Common myeloid progenitor, CD34-positive (primary cell): ENCODE measurements around the gene GIGYF2.

Experiments
- CTCF ChIA-PET: fragments of 350-600 bp; sonication (Branson Sonifier 250); formaldehyde crosslinking; loops from one replicate; lab custom pipeline; 2021; ENCODE audit warnings: antibody characterized with exemption; lab: Charles Lee
- POLR2A ChIA-PET: fragments of 350-600 bp; sonication (Branson Sonifier 250); formaldehyde crosslinking; loops from one replicate; lab custom pipeline; 2021; ENCODE audit warnings: antibody characterized with exemption; lab: Charles Lee
- DNase-seq, 3 donors: peaks; one replicate each; pipeline versions ENCODE4 v3.0.0 to v3.0.0-alpha.2; 2013
- H3K27ac ChIP-seq, 2 experiments: 1 replicate in 1 of 2; 2 replicates in 1 of 2; pipeline ENCODE4 v1.7.0; 2013; ENCODE audit warnings: inconsistent platforms in 2 of 2, low read length in 2 of 2, mild to moderate bottlenecking in 2 of 2, low read depth in 1 of 2, moderate library complexity in 1 of 2; ENCODE audit not compliant: severe bottlenecking in 2 of 2, insufficient read depth in 1 of 2, poor library complexity in 1 of 2
- H3K27me3 ChIP-seq, 5 experiments: replicated peaks in 2 of 5; 1 replicate in 3 of 5; 2 replicates in 2 of 5; pipeline versions ENCODE4 v1.6.1 to v1.7.0; 2013; ENCODE audit warnings: low read length in 4 of 5, mild to moderate bottlenecking in 2 of 5, moderate library complexity in 2 of 5, inconsistent platforms in 1 of 5; ENCODE audit not compliant: insufficient read depth in 5 of 5, control insufficient read depth in 4 of 5
- H3K36me3 ChIP-seq, 4 experiments: 1 replicate in 2 of 4; 2 replicates in 2 of 4; pipeline versions ENCODE4 v1.6.1 to v1.7.0; 2013; ENCODE audit warnings: low read length in 3 of 4, control low read depth in 1 of 4, mild to moderate bottlenecking in 1 of 4; ENCODE audit not compliant: control insufficient read depth in 4 of 4, insufficient read depth in 4 of 4
- H3K4me1 ChIP-seq, 4 experiments: 1 replicate in 3 of 4; 2 replicates in 1 of 4; pipeline versions ENCODE4 v1.6.1 to v1.7.1; 2013; ENCODE audit warnings: low read length in 3 of 4, mild to moderate bottlenecking in 3 of 4, control low read depth in 1 of 4, inconsistent platforms in 1 of 4, moderate library complexity in 1 of 4; ENCODE audit not compliant: control insufficient read depth in 4 of 4, insufficient read depth in 4 of 4; ENCODE audit errors: control extremely low read depth in 1 of 4
- H3K4me3 ChIP-seq, 7 experiments: 1 replicate in 4 of 7; 2 replicates in 3 of 7; pipeline versions ENCODE4 v1.5.1 to v1.7.0; 2013; ENCODE audit warnings: mild to moderate bottlenecking in 7 of 7, low read length in 6 of 7, moderate library complexity in 6 of 7, inconsistent platforms in 2 of 7, low read depth in 2 of 7, control low read depth in 1 of 7; ENCODE audit not compliant: insufficient read depth in 4 of 7, control insufficient read depth in 1 of 7; ENCODE audit errors: extremely low read depth in 1 of 7
- H3K9me3 ChIP-seq, 5 experiments: 1 replicate in 4 of 5; 2 replicates in 1 of 5; pipeline versions ENCODE4 v1.6.1 to v1.7.1; 2013; ENCODE audit warnings: low read length in 4 of 5, mild to moderate bottlenecking in 2 of 5, inconsistent platforms in 1 of 5, low read depth in 1 of 5, moderate library complexity in 1 of 5; ENCODE audit not compliant: control insufficient read depth in 4 of 5, insufficient read depth in 2 of 5; ENCODE audit errors: control extremely low read depth in 1 of 5
- WGBS: methylation state at CpG from one replicate; pipeline ENCODE4 v1.1.5; 2013; ENCODE audit not compliant: insufficient coverage; 5-methylcytosine and 5-hydroxymethylcytosine counted together

The GIGYF2 gene

DNA sequence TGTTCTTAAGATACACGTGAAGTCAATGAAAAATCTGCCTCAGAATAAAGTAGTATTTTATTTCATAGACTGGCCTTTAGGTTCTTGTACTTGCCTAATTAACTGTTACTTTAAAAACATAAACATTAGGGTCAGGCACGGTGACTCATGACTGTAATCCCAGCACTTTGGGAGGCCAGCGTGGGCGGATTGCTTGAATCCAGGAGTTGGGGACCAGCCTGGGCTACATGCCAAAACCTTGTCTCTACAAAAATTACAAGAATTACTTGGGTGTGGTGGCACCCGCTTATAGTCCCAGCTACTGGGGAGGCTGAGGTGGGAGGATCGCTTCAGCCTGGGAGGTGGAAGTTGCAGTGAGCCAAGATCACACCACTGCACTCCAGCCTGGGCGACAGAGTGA, 157.0 kb downstream of the GIGYF2 start:
- no peak overlapping the region for H3K27ac ChIP-seq
- 100% methylated on average over 3 of the region's 7 CpGs for WGBS
- H3K36me3 ChIP-seq = peaks cover 26 to 74% (median 51%) of the 10 kb centered on the region in 4 experiments

DNA sequence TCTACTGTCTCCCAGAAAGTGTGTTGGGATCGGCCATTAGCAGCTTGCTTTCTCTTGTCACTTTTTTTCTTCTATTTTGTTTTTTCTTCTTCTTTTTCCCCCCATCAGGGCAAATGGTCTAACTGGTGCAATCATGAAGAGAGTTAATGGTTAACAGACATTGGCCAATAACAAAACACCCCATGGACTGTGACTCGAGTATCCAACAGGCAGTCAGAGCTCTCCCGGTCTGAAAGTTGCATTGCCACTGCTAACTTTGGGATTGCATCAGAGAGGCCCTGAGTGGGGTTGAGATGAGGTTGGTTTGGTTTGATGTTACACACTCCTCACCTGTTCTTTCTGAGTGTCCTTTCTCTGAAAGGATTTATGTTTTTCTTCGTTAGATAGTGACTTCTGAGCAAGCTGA, 160.0 kb downstream of the GIGYF2 start:
- Histone ChIP-seq H3K4me1 (peaks cover 0 to 1% (median 0%) of the 10 kb centered on the region in 4 experiments), H3K27me3 (no peaks in the 10 kb centered on the region), H3K4me3 (no peak overlapping the region), H3K36me3 (peaks cover 19 to 63% (median 43%) of the 10 kb centered on the region in 4 experiments), H3K27ac (no peak overlapping the region), H3K9me3 (no peaks in the 10 kb centered on the region)
- ChIA-PET CTCF (interaction anchor here (1.9 kb wide), 1 partner anchor 197 kb away, joined by 6 read pairs; no protein-coding TSS in a partner anchor), POLR2A (no interaction called here)
- DNase-seq = no peak
- 100% methylated on average over 1 of the region's 4 CpGs for WGBS

More for the DNA sequence above, 157.0 kb downstream of the GIGYF2 start:
- DNase-seq = no peak
- Histone ChIP-seq H3K4me3 (no peak overlapping the region), H3K4me1 (peaks cover 0 to 1% (median 0%) of the 10 kb centered on the region in 4 experiments), H3K27me3 (no peaks in the 10 kb centered on the region), H3K9me3 (no peaks in the 10 kb centered on the region)
- POLR2A ChIA-PET = interaction anchor here (1.0 kb wide), 1 partner anchor 12 kb away, joined by 3 read pairs; no protein-coding TSS in a partner anchor
- CTCF ChIA-PET = interaction anchor here (0.7 to 4.1 kb wide), 14 partner anchors 12 to 400 kb away, joined by 3 to 24 read pairs (median 6); partner anchors contain the start of genes ATG16L1 and INPP5D

DNA sequence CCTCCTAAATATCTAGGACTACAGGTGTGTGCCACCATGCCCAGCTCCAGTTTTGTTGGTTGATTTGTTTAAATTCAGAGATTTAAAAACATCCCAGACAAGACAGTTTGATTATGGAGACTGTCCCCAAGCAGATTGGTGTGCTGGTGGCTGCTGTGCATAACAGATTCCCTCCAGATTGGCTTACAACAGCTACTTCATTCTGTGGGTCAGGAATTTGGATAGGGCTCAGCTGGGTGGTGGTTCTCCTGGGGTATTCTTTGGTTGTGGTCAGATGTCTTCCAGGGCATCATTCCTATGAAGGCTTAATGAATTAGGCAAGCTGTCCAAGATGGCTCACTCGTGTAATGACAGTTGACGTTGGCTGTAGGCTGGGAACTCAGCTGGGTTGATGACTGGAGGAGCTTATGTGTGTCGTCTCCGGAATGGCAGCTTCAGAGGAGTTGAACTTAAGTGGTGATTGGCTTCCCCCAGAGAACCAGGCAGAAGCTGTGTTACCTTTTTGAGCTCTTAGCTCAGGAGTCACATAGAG, 162.3 kb downstream of the GIGYF2 start:
- Histone ChIP-seq H3K4me3 (no peak overlapping the region), H3K27me3 (no peaks in the 10 kb centered on the region), H3K27ac (no peak overlapping the region), H3K4me1 (no peaks in the 10 kb centered on the region), H3K9me3 (no peaks in the 10 kb centered on the region), H3K36me3 (peaks cover 19 to 58% (median 40%) of the 10 kb centered on the region in 4 experiments)
- no peak for DNase-seq
- CTCF ChIA-PET = no interaction called here
- 98% methylated on average over 4 of the region's 4 CpGs for WGBS
- POLR2A ChIA-PET = no interaction called here

DNA sequence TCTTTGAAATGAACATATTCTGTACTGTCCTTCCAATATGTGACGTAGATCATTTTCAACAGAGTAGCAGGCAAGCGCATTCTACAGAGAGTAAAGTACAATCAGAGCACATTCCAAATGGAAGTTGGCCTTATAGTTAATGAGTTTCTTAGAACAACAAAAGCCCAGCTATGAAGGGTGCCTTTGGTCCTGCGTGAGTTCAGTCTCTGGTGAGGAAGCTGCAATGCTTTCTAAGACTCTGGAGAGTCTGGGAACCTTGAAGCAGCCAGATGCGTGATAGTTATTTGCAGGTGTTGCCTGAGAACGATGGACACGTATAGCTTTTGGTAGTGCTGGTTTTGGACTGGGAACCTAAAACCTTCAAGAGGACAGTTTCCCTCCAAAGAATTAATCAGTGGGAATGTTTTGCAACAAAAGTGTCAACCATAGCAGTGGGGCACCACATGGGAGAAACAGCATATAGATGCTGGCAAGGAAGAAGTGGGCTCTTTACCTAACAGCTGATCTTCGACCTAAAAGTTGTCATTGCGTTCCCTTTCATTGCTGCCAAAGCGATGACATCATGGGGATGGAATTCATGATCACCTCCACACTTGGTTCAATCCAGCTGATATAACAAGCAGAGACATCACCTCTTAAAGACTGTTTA, 163.6 kb downstream of the GIGYF2 start:
- 100% methylated on average over 7 of the region's 9 CpGs for WGBS
- Histone ChIP-seq H3K4me3 (no peak overlapping the region), H3K9me3 (no peaks in the 10 kb centered on the region), H3K27me3 (no peaks in the 10 kb centered on the region), H3K36me3 (peaks cover 17 to 52% (median 35%) of the 10 kb centered on the region in 4 experiments), H3K4me1 (no peaks in the 10 kb centered on the region), H3K27ac (no peak overlapping the region)
- ChIA-PET CTCF (interaction anchor here (0.7 to 1.4 kb wide), 2 partner anchors 8 to 25 kb away, joined by 3 read pairs; no protein-coding TSS in a partner anchor), POLR2A (no interaction called here)
- DNase-seq = no peak

DNA sequence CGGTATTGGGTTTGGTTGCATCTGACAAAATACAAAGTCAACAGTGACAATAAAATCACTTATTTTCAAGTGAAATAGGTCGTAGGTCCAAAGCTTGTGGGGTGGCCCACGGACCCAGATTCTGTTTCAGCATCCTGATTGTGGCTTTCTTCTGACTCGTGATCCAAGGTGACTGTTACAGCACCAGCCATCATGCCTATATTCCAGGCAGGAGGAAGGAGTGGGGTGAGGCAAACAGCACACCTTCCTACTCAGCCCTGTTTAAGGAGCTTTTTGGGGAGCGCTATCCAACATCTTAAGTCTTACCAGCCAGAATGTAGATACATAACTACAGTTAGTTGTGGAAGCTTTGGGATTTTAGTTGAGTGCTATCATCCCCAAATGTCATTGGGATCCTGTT, 164.2 kb downstream of the GIGYF2 start:
- ChIA-PET CTCF (interaction anchor here (1.4 to 1.7 kb wide), 3 partner anchors 9 to 192 kb away, joined by 3 to 5 read pairs (median 5); no protein-coding TSS in a partner anchor), POLR2A (no interaction called here)
- Histone ChIP-seq H3K9me3 (no peaks in the 10 kb centered on the region), H3K4me1 (no peaks in the 10 kb centered on the region), H3K4me3 (no peak overlapping the region), H3K27ac (no peak overlapping the region), H3K36me3 (peaks cover 16 to 45% (median 32%) of the 10 kb centered on the region in 4 experiments), H3K27me3 (no peaks in the 10 kb centered on the region)
- WGBS = 100% methylated on average over 3 of the region's 5 CpGs
- DNase-seq = no peak

DNA sequence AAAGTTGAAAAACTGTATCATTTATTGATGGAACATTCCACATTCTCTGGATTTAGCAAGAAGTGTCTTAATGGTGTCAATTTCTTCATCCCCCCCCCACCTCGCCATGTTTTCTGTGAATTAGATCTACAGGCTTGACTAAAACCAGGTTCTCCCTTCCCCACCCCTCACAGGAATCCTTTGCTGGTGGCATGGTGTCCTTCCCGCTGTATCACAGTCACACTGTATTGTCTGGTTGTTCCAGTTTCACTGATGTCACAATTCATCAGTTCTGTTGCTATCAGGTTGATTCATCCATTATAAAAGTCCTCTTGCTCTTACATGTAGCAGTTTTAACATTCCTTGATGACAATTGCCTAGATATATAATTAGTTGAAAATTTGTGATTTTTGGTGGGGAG, 166.9 kb downstream of the GIGYF2 start:
- no peak for DNase-seq
- Histone ChIP-seq H3K27me3 (no peaks in the 10 kb centered on the region), H3K4me3 (no peak overlapping the region), H3K9me3 (no peaks in the 10 kb centered on the region), H3K36me3 (peaks cover 5 to 21% (median 13%) of the 10 kb centered on the region in 4 experiments), H3K4me1 (no peaks in the 10 kb centered on the region), H3K27ac (no peak overlapping the region)
- ChIA-PET POLR2A (no interaction called here), CTCF (no interaction called here)
- 100% methylated on average over 1 of the region's 2 CpGs for WGBS

DNA sequence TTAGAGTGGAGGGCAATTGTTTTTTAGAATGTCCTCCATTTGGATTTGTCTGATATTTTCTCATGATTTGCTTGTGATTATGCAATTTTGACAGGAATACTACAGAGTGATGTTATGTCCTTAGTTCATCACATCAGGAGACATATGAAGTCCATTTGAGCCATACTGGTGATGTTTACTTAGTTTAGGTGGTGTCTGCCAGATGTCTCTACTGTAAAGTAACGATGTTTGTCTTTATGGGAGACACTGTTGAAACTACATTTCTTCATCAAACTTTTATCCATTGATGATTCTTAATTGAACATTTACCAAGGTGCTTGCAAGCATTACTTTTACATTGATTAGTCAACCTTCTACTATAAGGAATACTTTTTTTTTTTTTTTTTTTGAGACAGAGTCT, 168.0 kb downstream of the GIGYF2 start:
- ChIA-PET CTCF (interaction anchor here (0.6 kb wide), 1 partner anchor 937 kb away, joined by 3 read pairs; no protein-coding TSS in a partner anchor), POLR2A (no interaction called here)
- Histone ChIP-seq H3K4me3 (no peak overlapping the region), H3K27me3 (no peaks in the 10 kb centered on the region), H3K9me3 (no peaks in the 10 kb centered on the region), H3K27ac (no peak overlapping the region), H3K36me3 (peaks cover 0 to 12% (median 7%) of the 10 kb centered on the region in 4 experiments), H3K4me1 (no peaks in the 10 kb centered on the region)
- WGBS = no CpG with 5 or more reads among the region's 1 CpG
- no peak for DNase-seq
